Natural killer cell treated with Interleukin-12 subunit alpha and Interleukin-12 subunit beta and Interleukin-15 and Interleukin-18, amount 100 ng/mL, for 72 hours (primary cell): ENCODE measurements around the gene FNBP1L. TPM values are rescaled to one million over a fixed set of nuclear protein-coding genes. Genes with fewer than 3 reads are reported as not detected.

Experiments
- ATAC-seq, 2 donors: fragments of 150-1000 bp; cut with Tn5 transposase in 1 of 2; sonication (Bioruptor Pico), chemical (Tn5 transposase) in 1 of 2; 2 replicates each; pipeline ENCODE4 v1.10.0; 2021
- DNase-seq: peaks from one replicate; pipeline ENCODE4 v3.0.0; 2022; ENCODE audit warnings: low spot score
- H3K27ac Mint-ChIP-seq, 2 donors: 1 replicate in 1 of 2; 2 replicates in 1 of 2; pipeline ENCODE4 v1.8.0; 2022; ENCODE audit warnings: mixed read lengths in 2 of 2, mild to moderate bottlenecking in 1 of 2, moderate library complexity in 1 of 2
- H3K27me3 Mint-ChIP-seq, 2 donors: 1 replicate in 1 of 2; 2 replicates in 1 of 2; pipeline ENCODE4 v1.8.0; 2022; ENCODE audit warnings: mixed read lengths in 2 of 2
- H3K36me3 Mint-ChIP-seq: one replicate; pipeline ENCODE4 v1.8.0; 2022; ENCODE audit warnings: mixed read lengths
- H3K4me1 Mint-ChIP-seq, 2 donors: 1 replicate in 1 of 2; 2 replicates in 1 of 2; pipeline ENCODE4 v1.8.0; 2022; ENCODE audit warnings: low read depth in 2 of 2, mixed read lengths in 2 of 2, mild to moderate bottlenecking in 1 of 2
- H3K4me3 Mint-ChIP-seq: one replicate; pipeline ENCODE4 v1.8.0; 2022; ENCODE audit warnings: mixed read lengths
- H3K9me3 Mint-ChIP-seq: 2 replicates; pipeline ENCODE4 v1.8.0; 2022; ENCODE audit warnings: mixed read lengths
- total RNA-seq, 2 donors: library from RNA; stranded (reverse); gene quantifications; one replicate each; pipeline ENCODE4 v1.2.3, GENCODE V29; 2022

Gene FNBP1L
- total RNA-seq, 2 donors from 2014 or later = 0.24 to 0.31 TPM

DNA sequence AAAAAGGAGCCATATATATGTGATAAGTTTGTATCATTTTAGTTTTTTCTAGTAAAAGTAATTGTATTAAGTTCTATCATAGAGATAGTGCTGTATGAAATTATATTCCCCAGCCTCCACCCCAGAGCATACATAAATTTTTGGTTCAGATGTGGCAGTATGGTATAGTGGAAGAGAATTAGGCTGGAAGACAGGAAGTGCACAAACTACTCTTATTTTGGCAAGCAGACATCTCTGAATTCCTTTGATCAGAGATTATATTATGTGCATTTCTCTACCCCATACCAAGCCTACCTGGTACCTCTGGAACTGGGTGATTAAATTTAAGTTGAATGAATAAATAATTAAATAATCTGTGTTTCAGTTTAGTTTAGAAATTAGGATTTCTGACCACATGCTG, 55.9 kb downstream of the FNBP1L start:
- no peaks in the 10 kb centered on the region for H3K36me3 Mint-ChIP-seq
- ATAC-seq (no peak), DNase-seq (no peak)
- no peaks in the 10 kb centered on the region for H3K4me1 Mint-ChIP-seq
- no peak overlapping the region for H3K4me3 Mint-ChIP-seq
- H3K27me3 Mint-ChIP-seq = peaks cover 14 to 19% of the 10 kb centered on the region in 2 donors
- H3K27ac Mint-ChIP-seq = no peak overlapping the region
- no peaks in the 10 kb centered on the region for H3K9me3 Mint-ChIP-seq

- no peaks in the 10 kb centered on the region for H3K36me3 Mint-ChIP-seq
- no peak overlapping the region for H3K4me3 Mint-ChIP-seq
- H3K27ac Mint-ChIP-seq = peak overlapping the region in 1 of 2 donors; percentile 25
- no peak for DNase-seq
- peaks cover 15 to 16% of the 10 kb centered on the region in 2 donors for H3K27me3 Mint-ChIP-seq
- no peaks in the 10 kb centered on the region for H3K9me3 Mint-ChIP-seq
- no peak for ATAC-seq
- H3K4me1 Mint-ChIP-seq = no peaks in the 10 kb centered on the region
Observed at GRCh38 chr1:93504247-93505033, 56.5 kb downstream of the FNBP1L start.

- no peak for ATAC-seq
- Mint-ChIP-seq H3K4me3 (no peak overlapping the region), H3K4me1 (no peaks in the 10 kb centered on the region), H3K9me3 (no peaks in the 10 kb centered on the region), H3K27ac (no peak overlapping the region), H3K27me3 (peaks cover 14 to 23% of the 10 kb centered on the region in 2 donors), H3K36me3 (no peaks in the 10 kb centered on the region)
- DNase-seq = no peak
Observed at GRCh38 chr1:93506126-93506525, 58.2 kb downstream of the FNBP1L start.

GRCh38 chr1:93516164-93516563, 68.2 kb downstream of the FNBP1L start:
- ATAC-seq = no peak
- no peak overlapping the region for H3K27ac Mint-ChIP-seq
- no peaks in the 10 kb centered on the region for H3K9me3 Mint-ChIP-seq
- no peaks in the 10 kb centered on the region for H3K4me1 Mint-ChIP-seq
- no peaks in the 10 kb centered on the region for H3K36me3 Mint-ChIP-seq
- no peak overlapping the region for H3K4me3 Mint-ChIP-seq
- no peak for DNase-seq
- H3K27me3 Mint-ChIP-seq = peaks cover 15 to 19% of the 10 kb centered on the region in 2 donors

DNA sequence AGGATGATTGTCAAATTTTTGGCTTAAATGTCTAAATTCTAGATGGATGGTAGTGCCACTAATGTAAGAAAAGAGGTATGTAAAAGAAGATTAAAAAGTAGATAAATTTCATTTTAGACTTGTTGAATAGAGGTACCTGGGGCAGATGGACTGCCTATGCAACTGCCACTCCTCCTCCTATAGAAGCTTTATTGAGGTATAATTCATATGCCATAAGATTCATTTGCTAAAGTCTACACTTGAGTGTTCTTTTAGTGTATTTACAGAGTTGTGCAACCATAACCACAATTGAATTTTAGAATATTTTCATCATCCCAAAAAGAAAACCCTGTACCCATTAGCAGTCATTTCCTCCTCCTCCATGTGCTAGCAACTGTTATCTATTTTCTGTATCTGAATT, 70.6 kb downstream of the FNBP1L start:
- Mint-ChIP-seq H3K27ac (no peak overlapping the region), H3K9me3 (no peaks in the 10 kb centered on the region), H3K4me3 (no peak overlapping the region), H3K36me3 (no peaks in the 10 kb centered on the region), H3K4me1 (no peaks in the 10 kb centered on the region), H3K27me3 (peaks cover 12 to 25% of the 10 kb centered on the region in 2 donors)
- DNase-seq (no peak), ATAC-seq (no peak)

GRCh38 chr1:93519199-93519829, 71.4 kb downstream of the FNBP1L start:
- Mint-ChIP-seq H3K9me3 (no peaks in the 10 kb centered on the region), H3K36me3 (no peaks in the 10 kb centered on the region)

DNA sequence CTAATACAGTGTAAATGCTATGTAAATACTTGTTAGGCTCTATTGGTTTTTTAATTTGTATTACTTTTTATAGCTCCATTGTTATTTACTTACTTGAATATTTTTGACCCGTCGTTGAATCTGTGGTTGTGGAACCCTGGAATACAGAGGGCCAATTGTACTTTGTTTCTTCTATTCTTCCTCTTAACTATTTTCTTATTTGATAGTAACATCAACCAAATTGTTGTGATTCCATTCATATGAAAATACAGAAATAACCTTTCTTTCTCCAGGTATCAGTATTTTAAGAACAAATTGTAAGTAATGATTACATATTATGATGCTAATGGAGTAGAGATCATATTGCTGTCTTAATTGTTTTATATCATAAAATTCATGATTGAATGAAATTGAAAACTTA, 73.7 kb downstream of the FNBP1L start:
- peaks cover 12 to 31% of the 10 kb centered on the region in 2 donors for H3K27me3 Mint-ChIP-seq
- DNase-seq (no peak), ATAC-seq (no peak)
- H3K4me3 Mint-ChIP-seq = no peak overlapping the region
- no peaks in the 10 kb centered on the region for H3K9me3 Mint-ChIP-seq
- H3K4me1 Mint-ChIP-seq = no peaks in the 10 kb centered on the region
- no peak overlapping the region for H3K27ac Mint-ChIP-seq
- H3K36me3 Mint-ChIP-seq = no peaks in the 10 kb centered on the region

More at GRCh38 chr1:93519199-93519829, 71.4 kb downstream of the FNBP1L start:
- peaks cover 12 to 25% of the 10 kb centered on the region in 2 donors for H3K27me3 Mint-ChIP-seq
- no peaks in the 10 kb centered on the region for H3K4me1 Mint-ChIP-seq
- H3K27ac Mint-ChIP-seq = no peak overlapping the region
- H3K4me3 Mint-ChIP-seq = no peak overlapping the region
- ATAC-seq (no peak), DNase-seq (no peak)

DNA sequence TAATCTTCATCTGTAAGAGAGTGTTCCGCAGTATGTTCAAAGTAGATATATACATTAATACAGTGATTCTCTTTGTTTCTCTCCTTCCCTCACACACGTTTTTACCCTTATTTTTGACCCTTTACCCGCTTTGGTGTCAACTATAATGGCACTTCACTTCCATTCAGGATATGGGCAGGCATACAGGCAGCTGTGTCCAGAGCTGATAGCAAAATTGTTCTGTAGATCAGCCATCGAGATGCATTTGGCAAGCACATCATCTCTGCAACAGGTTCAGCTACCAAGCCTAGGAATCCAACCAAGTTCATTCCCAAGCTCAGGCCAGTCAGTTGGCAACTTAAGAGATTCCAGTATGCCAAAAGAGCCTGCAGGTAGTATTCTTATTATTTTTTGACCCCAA, 74.8 kb downstream of the FNBP1L start:
- DNase-seq (no peak), ATAC-seq (no peak)
- Mint-ChIP-seq H3K4me3 (no peak overlapping the region), H3K9me3 (no peaks in the 10 kb centered on the region), H3K4me1 (no peaks in the 10 kb centered on the region), H3K36me3 (no peaks in the 10 kb centered on the region), H3K27ac (no peak overlapping the region), H3K27me3 (peaks cover 4 to 29% of the 10 kb centered on the region in 2 donors)

DNA sequence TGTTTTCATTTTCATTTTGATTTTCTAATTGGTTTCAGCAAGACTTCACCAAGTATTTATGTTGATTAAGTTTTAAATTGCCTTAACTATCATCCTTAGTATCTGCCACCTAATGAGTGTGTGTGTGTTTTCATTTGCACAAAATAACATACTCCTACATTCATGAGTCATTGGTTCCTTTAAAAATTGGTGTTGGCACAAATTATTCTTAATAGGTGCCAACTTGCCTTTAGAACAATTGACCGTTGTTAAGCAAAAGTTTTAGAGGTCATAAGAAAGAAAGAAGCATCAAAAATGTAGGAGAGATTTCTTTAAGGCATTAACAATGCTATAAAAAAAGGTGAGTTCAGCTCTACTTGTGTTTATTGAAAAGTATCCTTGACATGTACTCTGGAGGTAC, 77.5 kb downstream of the FNBP1L start:
- H3K27ac Mint-ChIP-seq = no peak overlapping the region
- ATAC-seq (no peak), DNase-seq (no peak)
- H3K4me3 Mint-ChIP-seq = no peak overlapping the region
- no peaks in the 10 kb centered on the region for H3K9me3 Mint-ChIP-seq
- no peaks in the 10 kb centered on the region for H3K4me1 Mint-ChIP-seq
- H3K27me3 Mint-ChIP-seq = peaks cover 4 to 35% of the 10 kb centered on the region in 2 donors
- H3K36me3 Mint-ChIP-seq = no peaks in the 10 kb centered on the region

GRCh38 chr1:93526431-93526830, 78.5 kb downstream of the FNBP1L start:
- H3K27me3 Mint-ChIP-seq = peaks cover 4 to 36% of the 10 kb centered on the region in 2 donors
- H3K4me1 Mint-ChIP-seq = no peaks in the 10 kb centered on the region
- ATAC-seq (no peak), DNase-seq (no peak)
- H3K36me3 Mint-ChIP-seq = no peaks in the 10 kb centered on the region
- no peaks in the 10 kb centered on the region for H3K9me3 Mint-ChIP-seq
- H3K4me3 Mint-ChIP-seq = no peak overlapping the region
- H3K27ac Mint-ChIP-seq = no peak overlapping the region

DNA sequence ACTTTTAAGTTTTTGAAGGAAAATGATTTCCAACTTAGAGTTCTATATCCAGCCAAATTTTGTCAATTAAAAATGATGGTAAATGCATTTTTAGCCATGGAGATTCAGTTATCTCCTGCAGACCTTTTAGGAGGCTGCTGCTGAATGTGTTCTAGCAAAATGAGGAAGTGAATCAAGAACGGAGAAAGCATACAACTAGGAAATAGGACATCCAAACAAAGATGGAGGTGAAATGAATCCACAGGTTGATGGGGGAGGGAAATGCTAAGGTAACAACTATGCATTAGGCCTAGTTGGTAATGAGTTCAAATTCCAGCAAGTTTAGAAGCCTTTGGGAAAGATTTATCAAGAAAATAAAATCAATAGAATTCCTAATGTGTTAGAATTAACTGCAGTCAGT, 80.5 kb downstream of the FNBP1L start:
- no peaks in the 10 kb centered on the region for H3K4me1 Mint-ChIP-seq
- DNase-seq (no peak), ATAC-seq (no peak)
- H3K36me3 Mint-ChIP-seq = no peaks in the 10 kb centered on the region
- no peak overlapping the region for H3K4me3 Mint-ChIP-seq
- peaks cover 6 to 39% of the 10 kb centered on the region in 2 donors for H3K27me3 Mint-ChIP-seq
- H3K9me3 Mint-ChIP-seq = no peaks in the 10 kb centered on the region
- H3K27ac Mint-ChIP-seq = no peak overlapping the region

GRCh38 chr1:93531193-93531592, 83.3 kb downstream of the FNBP1L start:
- peaks cover 11 to 46% of the 10 kb centered on the region in 2 donors for H3K27me3 Mint-ChIP-seq
- no peak overlapping the region for H3K27ac Mint-ChIP-seq
- ATAC-seq (no peak), DNase-seq (no peak)
- H3K9me3 Mint-ChIP-seq = no peaks in the 10 kb centered on the region
- H3K36me3 Mint-ChIP-seq = no peaks in the 10 kb centered on the region
- H3K4me1 Mint-ChIP-seq = no peaks in the 10 kb centered on the region
- H3K4me3 Mint-ChIP-seq = no peak overlapping the region

- no peaks in the 10 kb centered on the region for H3K36me3 Mint-ChIP-seq
- DNase-seq (no peak), ATAC-seq (no peak)
- no peak overlapping the region for H3K4me3 Mint-ChIP-seq
- H3K4me1 Mint-ChIP-seq = no peaks in the 10 kb centered on the region
- H3K27ac Mint-ChIP-seq = no peak overlapping the region
- peaks cover 14 to 45% of the 10 kb centered on the region in 2 donors for H3K27me3 Mint-ChIP-seq
- H3K9me3 Mint-ChIP-seq = no peaks in the 10 kb centered on the region
Observed at GRCh38 chr1:93532780-93533378, 85.0 kb downstream of the FNBP1L start.

DNA sequence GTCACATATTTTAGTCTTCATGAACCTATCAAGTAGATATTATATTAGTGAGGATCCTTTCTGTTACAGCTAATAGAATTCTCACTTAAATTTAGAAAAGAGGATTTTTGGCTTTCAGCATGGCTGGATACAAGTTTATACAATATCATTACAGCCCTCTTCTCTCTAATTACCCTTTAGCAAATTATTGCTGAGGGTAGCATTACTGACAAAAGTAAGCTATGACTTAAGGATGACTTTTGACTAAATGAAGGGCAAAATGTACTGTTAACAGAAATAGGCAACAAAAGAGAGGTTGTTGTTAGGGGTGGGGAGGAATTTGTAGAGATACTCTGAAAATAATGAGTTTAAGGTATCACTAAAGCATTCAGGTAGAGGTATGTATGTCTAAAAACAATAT, 85.8 kb downstream of the FNBP1L start:
- Mint-ChIP-seq H3K27me3 (peaks cover 10 to 43% of the 10 kb centered on the region in 2 donors), H3K9me3 (no peaks in the 10 kb centered on the region), H3K4me1 (no peaks in the 10 kb centered on the region), H3K27ac (no peak overlapping the region), H3K4me3 (no peak overlapping the region), H3K36me3 (no peaks in the 10 kb centered on the region)
- ATAC-seq = no peak
- DNase-seq = no peak
